ENCODE data around the gene PDZD4.

PDZD4 gene

DNA sequence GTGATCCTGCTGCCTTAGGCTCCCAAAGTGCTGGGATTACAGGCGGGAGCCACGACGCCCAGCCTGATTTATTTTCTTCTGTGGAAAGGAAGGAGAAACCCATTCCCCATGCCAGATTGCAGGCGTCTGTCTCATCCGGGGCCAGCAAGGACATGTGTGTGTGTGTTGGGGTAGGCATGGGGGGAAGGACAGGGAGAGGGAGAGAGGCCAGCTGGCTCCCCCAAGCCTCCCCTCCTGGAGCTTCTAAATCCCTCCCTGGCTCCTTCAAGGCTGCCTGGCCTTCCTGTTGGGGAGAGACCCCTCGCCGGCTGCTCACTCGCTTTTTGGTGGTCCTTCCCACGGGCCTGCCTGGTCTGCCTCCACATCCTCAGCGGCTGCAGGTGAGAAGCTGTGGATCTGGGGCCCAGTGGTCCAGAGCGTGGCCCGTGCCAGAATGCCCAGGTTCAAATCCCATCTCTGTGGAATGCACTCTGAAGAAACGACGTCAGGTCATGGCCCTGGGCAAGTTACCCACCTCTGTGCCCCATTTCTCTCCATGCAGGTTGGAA lies 67.6 kb downstream of the PDZD4 start:
- no peaks in the 10 kb centered on the region for H3K36me3 ChIP-seq (ENCODE audit: control insufficient read depth, insufficient read depth, low read length)
- WGBS, 2 experiments (ENCODE audit: insufficient coverage in 2 of 2), result 98 to 100% methylated on average over 6 to 7 of the region's 14 CpGs
- no peak overlapping the region for H3K27ac ChIP-seq (ENCODE audit: low read depth, low read length, severe bottlenecking)
- H3K4me3 ChIP-seq (ENCODE audit: extremely low read depth, insufficient read depth, low read length, poor library complexity, severe bottlenecking), result no peak overlapping the region
- no peaks in the 10 kb centered on the region for H3K9me3 ChIP-seq (ENCODE audit: control insufficient read depth, low read length)
- peaks cover 7% of the 10 kb centered on the region for H3K4me1 ChIP-seq (ENCODE audit: control insufficient read depth, insufficient read depth, low read length, poor library complexity, severe bottlenecking)

DNA sequence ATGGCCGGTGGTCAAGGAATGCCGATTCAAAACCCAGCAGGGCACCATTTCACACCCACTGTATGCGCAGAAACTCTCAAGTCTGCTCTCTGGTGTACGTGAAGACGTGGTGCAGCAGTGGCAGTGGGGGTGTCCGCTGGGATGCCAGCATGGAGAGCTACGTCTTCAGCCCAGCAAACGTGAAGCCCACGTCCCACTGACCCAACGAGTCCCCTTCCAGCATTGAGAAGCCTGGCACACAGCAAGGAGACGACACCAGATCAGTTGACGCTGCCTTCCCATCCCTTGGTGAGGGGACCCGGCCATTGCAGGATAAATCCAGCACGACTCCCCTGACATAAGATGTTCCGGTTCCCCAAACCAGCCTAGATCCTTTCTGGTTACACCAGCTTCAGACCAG lies 68.5 kb downstream of the PDZD4 start:
- WGBS, 2 experiments (ENCODE audit: insufficient coverage in 2 of 2), result 81 to 85% methylated on average over 5 to 7 of the region's 15 CpGs
- Histone ChIP-seq H3K4me1 (ENCODE audit: control insufficient read depth, insufficient read depth, low read length, poor library complexity, severe bottlenecking) (peaks cover 7% of the 10 kb centered on the region), H3K27ac (ENCODE audit: low read depth, low read length, severe bottlenecking) (no peak overlapping the region), H3K4me3 (ENCODE audit: extremely low read depth, insufficient read depth, low read length, poor library complexity, severe bottlenecking) (no peak overlapping the region), H3K9me3 (ENCODE audit: control insufficient read depth, low read length) (no peaks in the 10 kb centered on the region), H3K36me3 (ENCODE audit: control insufficient read depth, insufficient read depth, low read length) (no peaks in the 10 kb centered on the region)

DNA sequence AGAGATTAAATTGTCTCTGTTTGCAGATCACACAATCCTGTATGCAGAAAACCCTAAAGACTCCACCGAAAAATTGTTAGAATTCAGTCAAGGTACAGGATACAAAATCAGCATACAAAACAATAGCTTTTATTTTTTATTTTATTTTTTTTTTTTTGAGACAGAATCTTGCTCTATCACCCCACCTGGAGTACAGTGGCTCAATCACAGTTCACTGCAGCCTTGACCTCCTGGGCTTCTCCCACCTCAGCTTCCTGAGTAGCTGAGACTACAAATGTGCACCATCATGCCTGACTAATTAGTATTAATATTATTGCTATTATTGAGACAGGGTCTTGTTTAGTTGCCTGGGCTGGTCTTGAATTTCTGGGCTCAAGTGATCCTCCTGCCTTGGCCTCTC lies 75.2 kb downstream of the PDZD4 start:
- Histone ChIP-seq H3K27ac (ENCODE audit: low read depth, low read length, severe bottlenecking) (no peak overlapping the region), H3K4me3 (ENCODE audit: extremely low read depth, insufficient read depth, low read length, poor library complexity, severe bottlenecking) (no peak overlapping the region), H3K4me1 (ENCODE audit: control insufficient read depth, insufficient read depth, low read length, poor library complexity, severe bottlenecking) (no peaks in the 10 kb centered on the region), H3K36me3 (ENCODE audit: control insufficient read depth, insufficient read depth, low read length) (no peaks in the 10 kb centered on the region), H3K9me3 (ENCODE audit: control insufficient read depth, low read length) (no peaks in the 10 kb centered on the region)
- WGBS, 2 experiments (ENCODE audit: insufficient coverage in 2 of 2), result no CpG with 5 or more reads among the region's 1 CpG
